KMS-11 (cell line): ENCODE measurements around the gene MGME1.

Source experiments
- H2AFZ ChIP-seq: fragments of 200-600 bp; sonication (generic); 2 replicates; pipeline ENCODE4 v1.6.1; 2016; ENCODE audit warnings: antibody characterized with exemption, mixed run types, low read depth
- H3K27ac ChIP-seq: fragments of 200-600 bp; sonication (generic); 2 replicates; pipeline ENCODE4 v1.6.1; 2016; ENCODE audit warnings: mild to moderate bottlenecking, mixed run types
- H3K27me3 ChIP-seq: fragments of 200-600 bp; sonication (generic); 2 replicates; pipeline ENCODE4 v1.6.1; 2017; ENCODE audit warnings: mild to moderate bottlenecking, low read depth, mixed run types, moderate library complexity; ENCODE audit not compliant: insufficient read depth
- H3K36me3 ChIP-seq: fragments of 200-600 bp; sonication (generic); 2 replicates; pipeline ENCODE4 v1.6.1; 2017; ENCODE audit warnings: mild to moderate bottlenecking, mixed run types; ENCODE audit not compliant: insufficient read depth
- H3K4me1 ChIP-seq: fragments of 200-600 bp; sonication (generic); 2 replicates; pipeline ENCODE4 v1.6.1; 2016; ENCODE audit warnings: mild to moderate bottlenecking, low read depth, mixed run types; ENCODE audit not compliant: poor library complexity, severe bottlenecking
- H3K4me2 ChIP-seq: fragments of 200-600 bp; sonication (generic); 2 replicates; pipeline ENCODE4 v1.7.0; 2016; ENCODE audit warnings: mild to moderate bottlenecking, mixed run types
- H3K4me3 ChIP-seq: fragments of 200-600 bp; sonication (generic); IDR thresholded peaks from 2 replicates; pipeline ENCODE4 v1.6.1; 2017; ENCODE audit warnings: low read depth, low read length, mixed read lengths; ENCODE audit not compliant: insufficient read depth
- H3K79me2 ChIP-seq: fragments of 200-600 bp; sonication (generic); 2 replicates; pipeline ENCODE4 v1.6.1; 2016; ENCODE audit warnings: low read depth, mixed run types; ENCODE audit not compliant: insufficient read depth
- H3K9ac ChIP-seq: fragments of 200-600 bp; sonication (generic); 2 replicates; pipeline ENCODE4 v1.6.1; 2016; ENCODE audit warnings: mild to moderate bottlenecking, mixed run types
- H4K20me1 ChIP-seq: fragments of 200-600 bp; sonication (generic); 2 replicates; pipeline ENCODE4 v1.6.1; 2016; ENCODE audit warnings: mild to moderate bottlenecking, mixed run types; ENCODE audit not compliant: insufficient read depth
- CTCF ChIP-seq: fragments of 200-600 bp; sonication (generic); conservative IDR thresholded peaks from 2 replicates; pipeline ENCODE4 v1.6.1; 2017; ENCODE audit warnings: low read depth, mild to moderate bottlenecking, antibody characterized with exemption, low read length, moderate library complexity, mixed read lengths

Gene MGME1

GRCh38 chr20:18005990-18006364 lies 37.2 kb downstream of the MGME1 start:
- no peaks in the 10 kb centered on the region for H3K27me3 ChIP-seq
- H3K9ac ChIP-seq: no peak overlapping the region
- H2AFZ ChIP-seq: no peak overlapping the region
- H3K4me2 ChIP-seq: no peak overlapping the region
- no peak for TF ChIP-seq CTCF
- no peak overlapping the region for H3K27ac ChIP-seq
- no peak overlapping the region for H3K4me3 ChIP-seq
- no peaks in the 10 kb centered on the region for H3K79me2 ChIP-seq
- no peaks in the 10 kb centered on the region for H4K20me1 ChIP-seq
- H3K36me3 ChIP-seq: no peaks in the 10 kb centered on the region
- H3K4me1 ChIP-seq: peaks cover 8% of the 10 kb centered on the region

- no peak overlapping the region for H2AFZ ChIP-seq
- peaks cover 8% of the 10 kb centered on the region for H3K4me1 ChIP-seq
- no peak overlapping the region for H3K4me2 ChIP-seq
- no peak for TF ChIP-seq CTCF
- no peaks in the 10 kb centered on the region for H3K79me2 ChIP-seq
- H3K9ac ChIP-seq: no peak overlapping the region
- no peaks in the 10 kb centered on the region for H3K27me3 ChIP-seq
- no peak overlapping the region for H3K4me3 ChIP-seq
- H3K36me3 ChIP-seq: no peaks in the 10 kb centered on the region
- H3K27ac ChIP-seq: no peak overlapping the region
- no peaks in the 10 kb centered on the region for H4K20me1 ChIP-seq
These were observed 37.9 kb downstream of the MGME1 start for GRCh38 chr20:18006684-18007083.

- Histone ChIP-seq H3K79me2 (no peaks in the 10 kb centered on the region), H3K4me3 (no peak overlapping the region), H4K20me1 (no peaks in the 10 kb centered on the region), H2AFZ (no peak overlapping the region), H3K4me1 (peaks cover 8% of the 10 kb centered on the region), H3K36me3 (no peaks in the 10 kb centered on the region), H3K4me2 (no peak overlapping the region), H3K9ac (no peak overlapping the region), H3K27me3 (no peaks in the 10 kb centered on the region), H3K27ac (no peak overlapping the region)
- TF ChIP-seq CTCF: no peak
These were observed 38.9 kb downstream of the MGME1 start for GRCh38 chr20:18007534-18008292.

- H2AFZ ChIP-seq: no peak overlapping the region
- no peak for TF ChIP-seq CTCF
These were observed 40.3 kb downstream of the MGME1 start for GRCh38 chr20:18009116-18009515.

More at GRCh38 chr20:18009116-18009515, 40.3 kb downstream of the MGME1 start:
- H3K4me2 ChIP-seq: no peak overlapping the region
- no peak overlapping the region for H3K27ac ChIP-seq
- H3K9ac ChIP-seq: no peak overlapping the region
- H4K20me1 ChIP-seq: no peaks in the 10 kb centered on the region
- no peaks in the 10 kb centered on the region for H3K79me2 ChIP-seq
- peaks cover under 1% of the 10 kb centered on the region for H3K4me1 ChIP-seq
- no peak overlapping the region for H3K4me3 ChIP-seq
- H3K36me3 ChIP-seq: no peaks in the 10 kb centered on the region
- no peaks in the 10 kb centered on the region for H3K27me3 ChIP-seq
